22Rv1 (cell line): ENCODE results near the gene PXDN.
"Not testable (repeated sequence)": the region's sequence is repeated elsewhere in the genome, so short reads cannot be mapped to it uniquely, and the experiment has no call there.

ENCODE experiments used
- H3K27ac ChIP-seq: fragments of 450-650 bp; 2 replicates; pipeline ENCODE4 v1.5.1; 2017
- CTCF ChIP-seq: fragments of 450-650 bp; IDR thresholded peaks from 2 replicates; pipeline ENCODE4 v1.5.1; 2017; ENCODE audit warnings: mild to moderate bottlenecking
- ZFX ChIP-seq: fragments of 450-650 bp; IDR thresholded peaks from 2 replicates; pipeline ENCODE4 v1.6.1; 2017; ENCODE audit warnings: antibody characterized with exemption, borderline replicate concordance

The PXDN gene

GRCh38 chr2:1727796-1728474 lies 16.4 kb downstream of the PXDN start:
- no peak for TF ChIP-seq ZFX
- no peak overlapping the region for H3K27ac ChIP-seq

GRCh38 chr2:1727101-1727771 lies 17.1 kb downstream of the PXDN start:
- H3K27ac ChIP-seq, result no peak overlapping the region

GRCh38 chr2:1726558-1726957 lies 17.8 kb downstream of the PXDN start:
- no peak overlapping the region for H3K27ac ChIP-seq
- no peak for TF ChIP-seq CTCF
- TF ChIP-seq ZFX, result no peak

More at GRCh38 chr2:1727101-1727771, 17.1 kb downstream of the PXDN start:
- TF ChIP-seq CTCF (no peak), ZFX (no peak)

- not testable (repeated sequence) for H3K27ac ChIP-seq
Observed at GRCh38 chr2:1724351-1724750, 20.0 kb downstream of the PXDN start.

GRCh38 chr2:1723397-1724042 lies 20.8 kb downstream of the PXDN start:
- no peak overlapping the region for H3K27ac ChIP-seq
- TF ChIP-seq CTCF (no peak), ZFX (no peak)

GRCh38 chr2:1722692-1723091 lies 21.6 kb downstream of the PXDN start:
- no peak overlapping the region for H3K27ac ChIP-seq
- TF ChIP-seq CTCF, result no peak

- H3K27ac ChIP-seq, result no peak overlapping the region
- TF ChIP-seq CTCF, result no peak
- no peak for TF ChIP-seq ZFX
Observed at GRCh38 chr2:1721706-1722646, 22.3 kb downstream of the PXDN start.
